Smooth muscle cell (in vitro differentiated cells): Measurements from ENCODE around the gene ADAMTS15. TPM values are rescaled to one million over a fixed set of nuclear protein-coding genes. Genes with fewer than 3 reads are reported as not detected.
A peak's percentile ranks its signal among the peaks of the same experiment; 100 is the strongest.

Experiments used
- DNase-seq: peaks from one replicate; lab custom pipeline; 2025; ENCODE audit not compliant: unreplicated experiment; lab: John Stamatoyannopoulos, UW
- H2AFZ ChIP-seq: fragments of 200-600 bp; sonication (generic); 2 replicates; pipeline ENCODE4 v1.6.0; 2016; ENCODE audit warnings: antibody characterized with exemption, low read depth, mild to moderate bottlenecking
- H3F3A ChIP-seq: fragments of 200-600 bp; sonication (generic); 2 replicates; pipeline ENCODE4 v1.6.0; 2017; ENCODE audit warnings: antibody characterized with exemption, low read depth
- H3K27ac ChIP-seq: fragments of 200-600 bp; sonication (generic); 2 replicates; pipeline ENCODE4 v1.5.1; 2016; ENCODE audit warnings: low read depth, mild to moderate bottlenecking
- H3K27me3 ChIP-seq: fragments of 200-600 bp; sonication (generic); 2 replicates; pipeline ENCODE4 v1.6.1; 2016; ENCODE audit warnings: low read depth, mild to moderate bottlenecking
- H3K36me3 ChIP-seq: fragments of 200-600 bp; sonication (generic); 2 replicates; pipeline ENCODE4 v1.5.1; 2016; ENCODE audit warnings: low read depth
- H3K4me1 ChIP-seq: fragments of 200-600 bp; sonication (generic); 2 replicates; pipeline ENCODE4 v1.5.1; 2016; ENCODE audit warnings: low read depth
- H3K4me2 ChIP-seq: fragments of 200-600 bp; sonication (generic); 2 replicates; pipeline ENCODE4 v1.6.0; 2016; ENCODE audit warnings: mild to moderate bottlenecking
- H3K4me3 ChIP-seq: fragments of 200-600 bp; sonication (generic); 2 replicates; pipeline ENCODE4 v1.5.1; 2016; ENCODE audit warnings: mild to moderate bottlenecking
- H3K79me2 ChIP-seq: fragments of 200-600 bp; sonication (generic); 2 replicates; pipeline ENCODE4 v1.6.0; 2016; ENCODE audit warnings: low read depth, mild to moderate bottlenecking
- H3K9ac ChIP-seq: fragments of 200-600 bp; sonication (generic); 2 replicates; pipeline ENCODE4 v1.6.0; 2016; ENCODE audit warnings: low read depth
- H3K9me3 ChIP-seq: fragments of 200-600 bp; sonication (generic); replicated peaks from 2 replicates; pipeline ENCODE4 v1.5.1; 2016; ENCODE audit warnings: low read depth
- H4K20me1 ChIP-seq: fragments of 200-600 bp; sonication (generic); 2 replicates; pipeline ENCODE4 v1.6.0; 2016; ENCODE audit warnings: low read depth
- WGBS: methylation state at CpG from one replicate; pipeline ENCODE4 v1.1.7; 2016; ENCODE audit warnings: low lambda C conversion rate; 5-methylcytosine and 5-hydroxymethylcytosine counted together
- polyA plus RNA-seq: library from polyadenylated mRNA; unstranded; fragments of >200 nt; fragmentation: Nextera tagmentation; extraction: Ambion mirVana; gene quantifications from 2 replicates; pipeline ENCODE4 v1.2.1, GENCODE V29; 2016
- total RNA-seq: library from RNA; depleted of rRNA; stranded (reverse); fragments of >200 nt; gene quantifications from 2 replicates; pipeline ENCODE4 v1.2.3, GENCODE V29; 2014
- TF ChIP-seq, protein P1 (sequence below): fragments of 200-600 bp; sonication (generic); IDR thresholded peaks from 2 replicates; pipeline ENCODE4 v1.5.1; 2017; ENCODE audit warnings: borderline replicate concordance, mild to moderate bottlenecking, antibody characterized with exemption; ENCODE audit not compliant: insufficient read depth, poor library complexity, severe bottlenecking

The ADAMTS15 gene
- total and polyA plus RNA-seq, 2 experiments from 2014 or later = 1.4 to 3.4 TPM

DNA sequence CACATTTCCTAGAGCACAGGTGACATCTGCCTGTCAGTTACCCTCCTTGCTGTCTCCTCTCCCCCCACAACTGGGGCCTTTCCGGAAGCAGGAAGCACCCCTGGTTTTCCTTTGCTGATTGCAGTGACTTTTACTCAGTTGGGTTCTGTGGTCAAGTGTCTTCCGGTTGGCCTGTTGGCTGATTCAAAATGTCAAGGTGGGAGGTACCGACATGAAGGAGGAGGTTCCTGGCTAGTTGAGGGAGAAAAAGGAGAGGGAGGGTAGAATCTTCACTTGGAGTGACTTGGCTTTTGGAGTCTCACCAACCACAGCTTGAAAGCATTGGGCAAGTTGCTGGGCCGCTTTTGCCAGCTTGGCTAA is 9.3 kb upstream of the ADAMTS15 start:
- Histone ChIP-seq H3K9me3 (no peaks in the 10 kb centered on the region), H3K27ac (no peak overlapping the region), H3K27me3 (no peaks in the 10 kb centered on the region), H3K4me1 (peaks cover 11% of the 10 kb centered on the region), H3F3A (peaks cover 11% of the 10 kb centered on the region), H3K36me3 (no peaks in the 10 kb centered on the region), H3K4me3 (no peak overlapping the region), H2AFZ (no peak overlapping the region), H3K9ac (no peak overlapping the region), H3K79me2 (no peaks in the 10 kb centered on the region), H3K4me2 (no peak overlapping the region), H4K20me1 (no peaks in the 10 kb centered on the region)
- TF ChIP-seq, protein P1, sequence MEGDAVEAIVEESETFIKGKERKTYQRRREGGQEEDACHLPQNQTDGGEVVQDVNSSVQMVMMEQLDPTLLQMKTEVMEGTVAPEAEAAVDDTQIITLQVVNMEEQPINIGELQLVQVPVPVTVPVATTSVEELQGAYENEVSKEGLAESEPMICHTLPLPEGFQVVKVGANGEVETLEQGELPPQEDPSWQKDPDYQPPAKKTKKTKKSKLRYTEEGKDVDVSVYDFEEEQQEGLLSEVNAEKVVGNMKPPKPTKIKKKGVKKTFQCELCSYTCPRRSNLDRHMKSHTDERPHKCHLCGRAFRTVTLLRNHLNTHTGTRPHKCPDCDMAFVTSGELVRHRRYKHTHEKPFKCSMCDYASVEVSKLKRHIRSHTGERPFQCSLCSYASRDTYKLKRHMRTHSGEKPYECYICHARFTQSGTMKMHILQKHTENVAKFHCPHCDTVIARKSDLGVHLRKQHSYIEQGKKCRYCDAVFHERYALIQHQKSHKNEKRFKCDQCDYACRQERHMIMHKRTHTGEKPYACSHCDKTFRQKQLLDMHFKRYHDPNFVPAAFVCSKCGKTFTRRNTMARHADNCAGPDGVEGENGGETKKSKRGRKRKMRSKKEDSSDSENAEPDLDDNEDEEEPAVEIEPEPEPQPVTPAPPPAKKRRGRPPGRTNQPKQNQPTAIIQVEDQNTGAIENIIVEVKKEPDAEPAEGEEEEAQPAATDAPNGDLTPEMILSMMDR = no peak
- no peak for DNase-seq
- 94% methylated on average over 4 of the region's 4 CpGs for WGBS

DNA sequence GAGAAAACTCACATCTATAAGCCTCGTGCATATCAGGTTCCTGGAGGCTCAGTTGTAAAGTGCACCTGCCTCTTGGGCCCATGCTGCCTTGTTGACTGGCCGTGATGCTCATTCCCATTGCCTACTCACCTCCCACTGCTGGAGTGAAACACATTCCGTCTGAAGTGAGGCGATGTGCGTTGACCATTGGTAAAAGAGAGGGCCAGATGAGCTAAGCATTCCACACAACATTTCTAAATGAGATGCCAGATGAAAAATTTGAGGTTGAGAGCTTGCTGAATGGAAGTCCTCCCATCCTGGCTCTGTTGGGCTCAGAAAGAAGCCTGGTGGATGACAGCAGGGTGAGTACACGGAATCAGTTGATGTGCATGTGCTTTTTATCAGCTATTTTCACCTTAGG is 8.6 kb upstream of the ADAMTS15 start:
- Histone ChIP-seq H3K9ac (no peak overlapping the region), H3K27me3 (no peaks in the 10 kb centered on the region), H4K20me1 (no peaks in the 10 kb centered on the region), H3K36me3 (no peaks in the 10 kb centered on the region), H2AFZ (no peak overlapping the region), H3K9me3 (no peaks in the 10 kb centered on the region), H3K27ac (no peak overlapping the region), H3K4me2 (no peak overlapping the region), H3K79me2 (no peaks in the 10 kb centered on the region), H3K4me1 (peaks cover 11% of the 10 kb centered on the region), H3K4me3 (no peak overlapping the region), H3F3A (peaks cover 11% of the 10 kb centered on the region)
- TF ChIP-seq, protein P1 = no peak
- DNase-seq = no peak
- WGBS = 96% methylated on average over 6 of the region's 6 CpGs

DNA sequence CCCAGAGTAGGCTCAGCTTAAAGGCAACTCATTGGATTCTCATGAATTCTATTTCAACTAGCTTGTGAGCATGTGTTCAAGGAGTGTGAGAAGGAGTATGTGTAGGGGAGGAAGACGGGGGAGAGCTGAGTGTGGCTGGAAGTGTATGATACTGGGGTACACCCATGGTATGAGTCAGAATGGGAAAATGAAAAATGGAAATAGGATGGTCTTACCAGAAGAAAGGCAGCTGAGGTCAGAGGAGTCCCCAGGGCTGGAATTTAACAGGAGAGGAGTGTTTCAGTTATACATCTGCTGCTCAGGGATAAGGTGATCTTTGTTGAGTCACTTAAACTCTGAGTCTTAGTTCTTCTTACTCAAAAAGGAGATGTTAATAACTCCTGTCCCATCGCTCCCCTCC is 6.7 kb upstream of the ADAMTS15 start:
- WGBS = 89% methylated on average over 2 of the region's 2 CpGs
- no peaks in the 10 kb centered on the region for H3K27me3 ChIP-seq
- H3K79me2 ChIP-seq = no peaks in the 10 kb centered on the region
- no peak overlapping the region for H3K27ac ChIP-seq
- no peaks in the 10 kb centered on the region for H4K20me1 ChIP-seq
- no peak for DNase-seq
- H3K9ac ChIP-seq = no peak overlapping the region
- no peaks in the 10 kb centered on the region for H3K36me3 ChIP-seq
- H3K4me1 ChIP-seq = no peaks in the 10 kb centered on the region
- no peak overlapping the region for H3K4me3 ChIP-seq
- no peak overlapping the region for H2AFZ ChIP-seq
- H3K4me2 ChIP-seq = peak overlapping the region; percentile 57
- TF ChIP-seq, protein P1 = no peak
- H3K9me3 ChIP-seq = no peaks in the 10 kb centered on the region
- H3F3A ChIP-seq = peaks cover 6% of the 10 kb centered on the region

DNA sequence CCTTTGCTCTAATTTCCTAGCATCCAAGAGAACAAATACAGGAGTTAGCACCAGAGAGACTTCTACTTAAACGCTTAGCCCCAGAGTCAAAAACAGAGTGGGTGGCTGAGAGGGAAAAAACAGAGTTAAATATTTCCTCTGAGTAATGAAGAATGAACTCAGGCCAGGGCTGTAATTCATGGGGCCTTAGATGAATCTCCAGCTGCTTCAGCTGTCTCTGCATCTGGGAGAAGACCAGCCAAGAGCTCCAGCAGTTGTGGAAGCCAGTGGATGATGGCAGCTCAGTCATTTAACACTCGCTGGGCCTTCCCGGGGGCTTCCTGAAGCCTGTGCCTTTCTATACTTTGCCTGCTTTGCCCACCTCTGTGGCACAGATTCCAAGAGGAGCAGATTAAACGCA is 5.7 kb upstream of the ADAMTS15 start:
- H3F3A ChIP-seq = peaks cover 6% of the 10 kb centered on the region
- H3K79me2 ChIP-seq = no peaks in the 10 kb centered on the region
- H2AFZ ChIP-seq = peak overlapping the region; percentile 27
- H4K20me1 ChIP-seq = no peaks in the 10 kb centered on the region
- H3K4me3 ChIP-seq = no peak overlapping the region
- H3K9me3 ChIP-seq = no peaks in the 10 kb centered on the region
- peak overlapping the region; percentile 57 for H3K4me2 ChIP-seq
- H3K36me3 ChIP-seq = no peaks in the 10 kb centered on the region
- DNase-seq = no peak
- H3K9ac ChIP-seq = no peak overlapping the region
- TF ChIP-seq, protein P1 = no peak
- H3K4me1 ChIP-seq = no peaks in the 10 kb centered on the region
- WGBS = 57% methylated on average over 4 of the region's 4 CpGs
- H3K27me3 ChIP-seq = no peaks in the 10 kb centered on the region
- H3K27ac ChIP-seq = peak overlapping the region; percentile 52
